HG03060 (cell line): ENCODE results near the gene ZNF615.
"Not testable (repeated sequence)": the region's sequence is repeated elsewhere in the genome, so short reads cannot be mapped to it uniquely, and the experiment has no call there.

ENCODE experiments used
- ATAC-seq: cut with Tn5 transposase; IDR thresholded peaks from one replicate; pipeline ENCODE4 v1.9.1; 2021; ENCODE audit warnings: low read depth, moderate number of reproducible peaks; ENCODE audit not compliant: unreplicated experiment

The ZNF615 gene

DNA sequence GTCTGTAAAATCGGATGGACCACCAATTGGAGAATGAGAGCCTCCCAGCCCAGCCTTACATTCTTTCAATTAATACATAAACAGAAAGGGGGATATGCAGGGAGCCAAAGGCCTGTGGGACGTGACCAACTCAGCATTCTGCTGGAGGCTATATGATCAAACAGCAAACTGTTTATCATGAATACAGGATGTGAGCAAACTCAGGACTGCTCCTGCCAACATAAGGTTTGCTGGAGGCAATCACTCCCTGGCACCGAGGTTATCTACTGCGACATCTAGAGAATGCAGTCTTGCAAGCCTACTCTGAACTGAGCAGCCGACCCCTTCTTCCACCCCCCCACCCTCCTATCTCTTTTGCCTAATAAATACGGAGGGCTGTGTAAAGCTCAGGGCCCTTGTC, 27.1 kb downstream of the ZNF615 start:
- ATAC-seq = not testable (repeated sequence)

DNA sequence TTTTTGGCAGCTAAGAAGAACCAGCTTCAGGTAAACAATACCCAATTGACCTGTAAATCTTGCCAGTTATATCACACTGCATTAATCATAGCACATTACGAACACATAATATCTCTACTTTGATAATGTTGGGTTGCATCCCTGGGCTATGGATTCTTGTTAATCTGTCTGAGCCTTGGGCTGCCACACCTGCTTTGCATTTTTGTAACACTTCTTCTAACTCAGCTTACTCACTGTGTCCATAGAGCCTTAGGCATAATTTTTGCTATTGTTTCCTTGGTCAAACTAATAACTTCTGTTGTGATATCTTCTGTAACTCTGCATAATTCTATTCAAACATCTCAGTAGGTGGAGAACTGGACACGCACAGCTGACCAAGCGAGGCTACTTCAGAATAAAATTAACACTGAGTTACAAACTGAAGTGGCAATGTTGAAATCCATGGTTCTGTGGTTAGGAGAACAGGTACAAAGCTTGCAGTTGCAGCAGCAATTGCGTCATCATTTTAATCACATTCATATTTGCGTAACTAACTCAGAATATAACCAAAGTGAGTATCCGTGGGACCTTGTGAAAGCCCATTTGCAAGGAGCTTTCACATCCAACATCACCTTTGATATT, 27.8 kb downstream of the ZNF615 start:
- ATAC-seq = no peak

DNA sequence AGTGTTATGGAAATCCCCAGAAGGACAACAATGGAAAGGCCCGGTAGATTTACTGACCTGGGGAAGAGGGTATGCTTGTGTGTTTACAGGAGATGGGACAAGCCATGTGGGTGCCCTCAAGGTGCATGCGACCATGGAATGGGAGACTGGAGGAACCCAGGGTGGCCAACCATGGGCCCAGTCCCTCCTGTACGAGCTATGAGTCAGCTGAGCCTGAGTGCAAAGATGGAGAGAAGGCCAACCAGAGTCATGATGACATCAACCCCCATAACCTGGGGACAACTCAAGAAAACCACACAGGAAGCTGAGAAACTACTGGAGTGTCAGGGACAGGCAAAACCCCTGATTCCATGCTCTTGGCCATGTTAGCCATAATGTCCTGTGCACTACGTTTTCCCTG, 29.1 kb downstream of the ZNF615 start:
- no peak for ATAC-seq

DNA sequence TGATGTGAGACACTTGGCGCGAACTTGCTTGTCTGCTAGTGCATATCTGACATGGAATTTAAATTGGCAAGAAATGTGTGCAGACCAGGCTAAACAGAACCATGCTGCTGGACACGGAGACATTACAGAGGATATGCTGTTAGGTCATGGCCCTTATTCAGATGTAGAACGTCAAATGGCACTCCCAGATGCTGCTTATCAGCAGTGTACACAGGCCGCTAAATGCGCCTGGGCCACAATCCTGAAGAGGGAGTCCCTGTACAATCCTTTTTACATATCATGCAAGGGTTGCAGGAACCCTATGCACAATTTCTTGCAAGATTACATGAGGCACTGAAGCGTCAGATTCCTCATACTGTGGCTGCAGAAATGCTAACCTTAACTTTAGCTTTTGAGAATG, 30.7 kb downstream of the ZNF615 start:
- ATAC-seq = no peak

DNA sequence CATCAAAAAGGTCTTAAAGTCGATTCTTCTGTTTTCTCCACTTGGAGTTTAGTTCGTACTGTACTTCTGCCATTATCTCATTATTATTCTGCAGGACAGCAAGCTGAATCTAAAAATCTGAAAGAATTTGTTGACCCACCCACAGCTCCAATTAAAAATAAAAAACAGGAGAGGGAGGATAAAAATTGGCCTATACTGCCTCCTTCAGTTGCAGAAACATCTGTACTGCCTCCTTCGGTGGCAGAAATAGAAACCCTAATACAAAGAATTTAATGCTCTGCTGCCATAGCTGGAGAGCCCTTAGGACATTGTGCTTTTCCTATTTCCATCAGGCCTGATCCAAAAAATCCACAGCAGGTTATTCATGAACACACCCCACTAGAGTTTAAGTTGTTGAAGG, 31.2 kb downstream of the ZNF615 start:
- ATAC-seq = no peak

DNA sequence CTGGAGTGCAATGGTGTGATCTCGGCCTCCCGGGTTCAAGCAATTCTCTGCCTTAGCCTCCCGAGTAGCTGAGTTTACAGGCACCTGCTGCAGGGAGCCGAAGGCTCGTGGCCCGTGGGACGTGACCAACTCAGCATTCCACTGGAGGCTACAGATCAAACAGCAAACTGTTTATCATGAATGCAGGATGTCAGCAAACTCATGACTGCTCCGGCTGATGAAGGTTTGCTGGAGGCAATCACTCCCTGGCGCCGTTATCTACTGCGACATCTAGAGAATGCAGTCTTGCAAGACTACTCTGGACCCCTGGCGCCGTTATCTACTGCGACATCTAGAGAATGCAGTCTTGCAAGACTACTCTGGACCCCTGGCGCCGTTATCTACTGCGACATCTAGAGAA, 32.2 kb downstream of the ZNF615 start:
- not testable (repeated sequence) for ATAC-seq

DNA sequence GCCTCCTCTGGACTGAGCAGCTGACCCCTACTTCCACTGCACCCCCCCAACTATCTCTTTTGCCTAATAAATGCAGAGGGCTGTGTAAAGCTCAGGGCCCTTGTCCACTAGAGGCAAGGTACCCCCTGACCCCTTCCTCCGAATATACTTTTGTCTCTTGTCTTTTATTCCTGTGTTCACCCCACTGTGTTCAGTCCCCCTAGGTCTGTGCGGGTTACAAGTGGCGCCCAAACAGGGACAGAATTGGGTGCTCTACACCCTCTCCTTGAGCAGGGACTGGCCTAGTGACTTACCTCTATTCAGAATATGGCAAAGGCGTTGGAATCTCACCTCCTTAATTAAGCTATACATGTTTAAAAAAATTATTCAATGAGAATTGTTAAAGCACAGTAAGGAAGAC, 36.4 kb downstream of the ZNF615 start:
- no peak for ATAC-seq

DNA sequence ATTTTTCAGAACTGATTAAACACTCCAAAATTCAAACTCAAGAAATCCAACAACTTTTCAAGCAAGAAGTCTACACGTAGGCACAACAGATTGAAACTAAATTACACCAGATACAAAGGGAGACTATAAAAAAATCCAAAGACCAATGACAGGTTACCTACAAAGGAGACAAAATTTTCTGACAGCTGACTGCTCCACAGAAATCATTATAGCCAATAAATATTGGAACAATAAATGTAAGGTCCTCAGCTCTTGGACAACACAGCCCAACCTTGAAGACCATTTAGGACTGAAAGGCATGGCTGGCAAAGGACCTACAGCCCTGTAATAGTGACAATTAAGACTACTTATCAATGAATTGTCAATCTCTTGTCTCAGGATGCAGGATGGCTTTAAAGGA, 37.3 kb downstream of the ZNF615 start:
- no peak for ATAC-seq

DNA sequence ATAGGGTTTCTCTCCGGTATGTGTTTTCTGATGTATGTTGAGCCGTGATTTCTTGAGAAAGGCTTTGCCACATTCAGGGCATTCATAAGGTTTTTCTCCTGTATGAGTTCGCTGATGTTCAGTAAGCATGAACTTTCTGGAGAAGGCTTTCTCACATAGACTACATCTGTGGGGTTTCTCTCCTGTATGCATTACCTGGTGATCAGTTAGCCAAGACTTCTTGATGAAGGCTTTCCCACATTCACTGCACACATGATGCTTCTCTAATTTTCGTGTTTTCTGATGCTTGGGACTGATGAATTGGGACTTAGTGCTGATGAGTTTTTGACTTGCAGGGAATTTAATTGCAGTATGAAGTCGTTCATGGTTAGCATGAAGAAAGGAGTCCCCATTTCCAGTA, 42.4 kb downstream of the ZNF615 start:
- ATAC-seq = no peak

DNA sequence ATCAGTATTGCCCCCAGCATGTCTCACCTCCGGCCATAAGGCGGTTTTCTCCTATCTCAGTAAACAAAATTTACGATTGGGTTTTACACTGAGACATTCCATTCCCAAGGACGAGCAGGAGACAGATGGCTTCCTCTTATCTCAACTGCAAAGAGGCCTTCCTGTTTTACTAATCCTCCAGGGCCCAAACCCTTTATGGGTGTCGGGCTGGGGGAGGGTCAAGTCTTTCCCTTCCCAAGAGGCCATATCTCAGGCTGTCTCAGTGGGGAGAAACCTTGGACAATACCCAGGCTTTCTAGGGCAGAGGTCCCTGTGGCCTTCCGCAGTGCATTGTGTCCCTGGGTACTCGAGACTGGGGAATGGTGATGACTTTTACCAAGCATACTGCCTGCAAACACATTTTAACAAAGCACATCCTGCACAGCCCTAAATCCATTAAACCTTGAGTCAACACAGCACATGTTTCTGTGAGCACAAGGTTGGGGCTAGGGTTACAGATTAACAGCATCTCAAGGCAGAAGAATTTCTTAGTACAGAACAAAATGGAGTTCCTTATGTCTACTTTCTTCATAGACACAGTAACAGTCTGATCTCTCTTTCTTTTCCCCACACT, 47.3 kb downstream of the ZNF615 start:
- ATAC-seq = not testable (repeated sequence)

DNA sequence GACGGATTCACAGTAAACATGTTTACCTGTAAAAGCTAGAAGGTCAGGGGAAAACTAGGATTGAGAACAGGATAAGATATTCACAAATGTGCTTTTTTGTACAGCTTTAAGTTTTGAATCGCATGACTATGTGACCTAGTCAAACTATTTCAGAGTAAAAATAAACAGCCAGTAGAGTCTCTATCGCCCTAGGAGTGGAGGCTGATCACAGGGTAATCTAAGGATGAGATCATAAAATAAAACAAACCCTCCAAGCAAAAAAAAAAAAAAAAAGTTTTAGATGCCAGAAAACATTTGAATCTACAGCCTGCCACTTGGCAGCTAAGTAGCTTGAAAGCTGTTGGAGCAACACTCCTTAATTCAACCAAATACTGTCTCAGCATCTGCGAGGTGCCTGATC, 48.2 kb downstream of the ZNF615 start:
- ATAC-seq = no peak

DNA sequence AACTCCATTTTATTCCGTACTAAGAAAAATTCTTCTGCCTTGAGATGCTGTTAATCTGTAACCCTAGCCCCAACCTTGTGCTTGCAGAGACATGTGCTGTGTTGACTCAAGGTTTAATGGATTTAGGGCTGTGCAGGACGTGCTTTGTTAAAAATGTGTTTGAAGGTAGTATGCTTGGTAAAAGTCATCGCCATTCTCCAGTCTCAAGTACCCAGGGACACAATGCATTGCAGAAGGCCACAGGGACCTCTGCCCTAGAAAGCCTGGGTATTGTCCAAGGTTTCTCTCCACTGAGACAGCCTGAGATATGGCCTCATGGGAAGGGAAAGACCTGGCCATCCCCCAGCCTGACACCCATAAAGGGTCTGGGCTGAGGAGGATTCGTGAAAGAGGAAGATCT, 50.2 kb downstream of the ZNF615 start:
- ATAC-seq = not testable (repeated sequence)

DNA sequence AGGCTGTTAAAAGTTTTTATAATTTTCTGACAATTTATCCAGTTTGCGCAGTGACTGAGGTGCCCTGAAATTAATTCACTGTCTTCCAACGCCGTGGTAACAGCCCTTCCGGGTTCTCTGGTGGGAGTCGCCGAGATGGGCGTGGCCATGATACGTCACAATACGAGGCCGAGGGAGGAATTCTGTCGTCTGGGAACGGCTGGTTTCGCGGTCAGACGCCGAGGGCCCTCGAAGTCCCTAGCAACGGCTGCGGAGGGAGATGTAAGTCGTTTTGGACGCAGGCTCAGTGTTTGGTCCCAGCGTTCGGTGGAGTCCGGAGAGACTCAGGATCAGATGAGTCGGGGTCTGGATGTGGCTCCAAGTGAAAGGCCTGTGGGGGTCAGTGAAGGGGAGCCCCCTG, 59.0 kb downstream of the ZNF615 start:
- ATAC-seq = no peak

DNA sequence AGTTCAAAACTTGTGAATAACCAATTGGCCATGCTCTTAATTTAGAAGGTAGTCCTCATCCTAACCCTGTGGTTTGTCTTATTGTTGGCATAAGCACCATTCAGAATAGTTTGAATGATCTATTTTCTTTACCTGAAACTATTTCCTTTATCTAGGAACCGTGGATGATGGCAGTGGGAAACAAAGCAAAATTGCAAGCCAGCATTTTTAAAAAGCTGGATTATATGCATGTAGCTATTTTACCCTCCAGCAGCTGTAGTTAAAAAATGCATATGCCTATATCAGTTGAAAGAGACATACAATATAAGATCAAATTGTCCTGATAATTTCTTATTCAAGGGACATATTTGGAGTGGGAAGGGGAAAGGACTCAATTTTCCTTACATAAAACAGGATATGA, 61.4 kb downstream of the ZNF615 start:
- ATAC-seq = no peak

DNA sequence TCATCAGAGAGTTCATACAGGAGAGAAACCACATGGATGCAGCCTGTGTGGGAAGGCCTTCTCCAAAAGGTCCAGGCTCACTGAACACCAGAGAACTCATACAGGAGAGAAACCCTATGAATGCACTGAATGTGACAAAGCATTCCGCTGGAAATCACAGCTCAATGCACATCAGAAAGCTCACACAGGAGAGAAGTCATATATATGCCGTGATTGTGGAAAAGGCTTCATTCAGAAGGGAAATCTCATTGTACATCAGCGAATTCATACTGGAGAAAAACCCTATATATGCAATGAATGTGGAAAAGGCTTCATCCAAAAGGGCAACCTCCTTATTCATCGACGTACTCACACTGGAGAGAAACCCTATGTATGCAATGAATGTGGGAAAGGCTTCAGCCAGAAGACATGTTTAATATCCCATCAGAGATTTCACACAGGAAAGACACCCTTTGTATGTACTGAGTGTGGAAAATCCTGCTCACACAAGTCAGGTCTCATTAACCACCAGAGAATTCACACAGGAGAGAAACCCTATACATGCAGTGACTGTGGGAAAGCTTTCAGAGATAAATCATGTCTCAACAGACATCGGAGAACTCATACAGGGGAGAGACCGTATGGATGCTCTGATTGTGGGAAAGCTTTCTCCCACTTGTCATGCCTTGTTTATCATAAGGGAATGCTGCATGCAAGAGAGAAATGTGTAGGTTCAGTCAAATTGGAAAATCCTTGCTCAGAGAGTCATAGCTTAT, 63.0 kb downstream of the ZNF615 start:
- no peak for ATAC-seq
